HG03139 (cell line): Measurements from ENCODE around the gene RUNDC1.
"Not testable (repeated sequence)": the region's sequence is repeated elsewhere in the genome, so short reads cannot be mapped to it uniquely, and the experiment has no call there.

ENCODE experiments used
- ATAC-seq: cut with Tn5 transposase; IDR thresholded peaks from one replicate; pipeline ENCODE4 v1.9.1; 2021; ENCODE audit not compliant: unreplicated experiment

RUNDC1 gene

GRCh38 chr17:42989726-42990652 is 9.6 kb downstream of the RUNDC1 start:
- ATAC-seq: no peak

DNA sequence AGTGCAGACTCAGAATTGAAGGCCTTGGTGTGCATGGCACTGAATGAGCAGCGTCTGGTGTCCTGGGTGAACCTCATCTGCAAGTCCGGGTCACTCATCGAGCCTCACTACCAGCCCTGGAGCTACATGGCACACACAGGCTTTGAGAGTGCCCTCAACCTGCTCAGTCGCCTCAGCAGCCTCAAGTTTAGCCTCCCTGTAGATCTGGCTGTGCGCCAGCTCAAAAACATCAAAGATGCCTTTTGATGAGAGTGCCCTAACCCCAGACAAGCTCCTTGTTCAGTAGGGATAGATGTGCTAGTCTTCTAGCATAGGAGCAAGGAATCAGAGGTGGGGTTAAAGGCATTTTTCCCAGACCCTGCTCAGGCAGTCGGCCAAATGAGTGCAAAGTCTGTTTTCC is 11.1 kb downstream of the RUNDC1 start:
- ATAC-seq: no peak

- no peak for ATAC-seq
Measured at GRCh38 chr17:42992872-42993271, 12.5 kb downstream of the RUNDC1 start.

DNA sequence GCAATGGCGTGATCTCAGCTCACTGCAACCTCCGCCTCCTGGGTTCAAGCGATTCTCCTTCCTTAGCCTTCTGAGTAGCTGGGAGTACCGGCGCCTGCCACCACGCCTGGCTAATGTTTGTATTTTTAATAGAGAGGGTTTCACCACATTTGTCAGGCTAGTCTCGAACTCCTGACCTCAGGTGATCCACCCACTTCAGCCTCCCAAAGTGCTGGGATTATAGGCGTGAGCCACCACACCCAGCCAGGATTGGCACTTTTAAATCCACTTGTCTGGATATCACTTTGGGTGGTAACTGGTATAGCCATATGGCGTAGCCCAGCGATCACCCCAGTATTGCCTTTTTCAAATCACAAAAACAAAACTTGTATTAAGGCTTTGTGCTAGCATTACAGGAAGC is 13.5 kb downstream of the RUNDC1 start:
- not testable (repeated sequence) for ATAC-seq

- ATAC-seq: no peak
Measured at GRCh38 chr17:42997390-42997983, 17.1 kb downstream of the RUNDC1 start.

GRCh38 chr17:42997984-42998938 is 17.9 kb downstream of the RUNDC1 start, which contains the start of gene RPL27:
Gene RPL27, plus strand, starts transcription at chr17:42998419. Its CDS starts 332 bp downstream, at chr17:42998751.
- ATAC-seq: peak; percentile 89

- ATAC-seq: no peak
Measured at GRCh38 chr17:42999003-42999525, 18.7 kb downstream of the RUNDC1 start.

DNA sequence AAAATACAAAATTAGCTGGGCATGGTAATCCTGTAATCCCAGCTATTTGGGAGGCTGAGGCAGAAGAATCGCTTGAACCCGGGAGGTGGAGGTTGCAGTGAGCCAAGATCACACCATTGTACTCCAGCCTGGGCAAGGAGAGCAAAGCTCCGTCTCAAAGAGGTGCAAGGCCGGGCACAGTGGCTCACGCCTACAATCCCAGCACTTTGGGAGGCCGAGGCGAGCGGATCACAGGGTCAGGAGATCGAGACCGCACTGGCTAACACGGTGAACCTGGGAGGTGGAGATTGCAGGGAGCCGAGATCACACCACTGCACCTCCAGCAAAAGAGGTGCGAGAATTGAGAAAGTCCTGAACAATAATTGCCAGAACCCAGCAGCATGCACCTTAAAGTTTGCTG is 20.5 kb downstream of the RUNDC1 start:
- ATAC-seq: not testable (repeated sequence)

GRCh38 chr17:43003542-43004172 is 23.3 kb downstream of the RUNDC1 start:
- ATAC-seq: no peak

DNA sequence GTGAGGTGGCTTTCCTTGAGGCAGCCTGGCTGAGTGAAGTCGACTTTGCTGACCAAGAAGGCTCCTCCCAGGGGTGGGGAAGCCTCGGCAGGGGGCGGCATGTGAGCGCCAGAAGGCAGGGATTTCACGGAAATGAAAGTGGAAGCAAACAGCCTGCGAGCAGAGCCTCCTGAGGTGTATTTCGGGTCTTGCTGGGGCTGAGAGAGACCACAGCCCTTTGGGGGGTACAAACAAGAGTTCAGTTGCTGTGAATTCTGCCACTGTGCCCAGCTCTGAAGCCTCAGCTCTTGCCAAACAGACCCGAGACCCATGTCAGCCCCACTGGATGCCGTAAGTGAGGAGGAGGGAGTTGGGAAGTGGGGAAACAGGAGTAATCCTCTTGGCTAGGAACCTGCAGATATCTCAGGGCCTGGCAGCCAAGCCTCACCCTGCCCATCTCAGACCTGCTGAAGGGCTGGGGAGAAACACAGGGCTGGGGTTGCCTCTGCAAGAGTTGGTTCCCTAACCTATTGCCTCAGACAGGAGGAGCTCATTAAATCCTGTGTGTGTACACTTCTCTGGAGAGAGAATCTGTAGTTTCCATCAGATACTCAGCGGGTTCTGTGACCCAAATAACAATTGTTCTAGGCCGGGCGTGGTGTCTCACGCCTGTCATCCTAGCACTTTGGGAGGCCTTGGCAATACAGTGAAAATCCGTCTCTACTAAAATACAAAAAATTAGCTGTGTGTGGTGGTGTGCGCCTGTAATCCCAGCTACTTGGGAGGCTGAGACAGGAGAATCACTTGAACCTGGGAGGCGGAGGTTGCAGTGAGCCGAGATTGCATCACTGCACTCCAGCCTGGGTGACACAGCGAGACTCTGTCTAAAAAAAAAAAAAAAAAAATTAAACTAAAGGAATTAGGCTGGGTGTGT is 26.5 kb downstream of the RUNDC1 start, which contains the start of gene IFI35:
Gene IFI35, plus strand, starts transcription at position 146 of the 913 bp plus-strand sequence. Its CDS starts 164 bp downstream, at position 310.
- ATAC-seq: no peak

DNA sequence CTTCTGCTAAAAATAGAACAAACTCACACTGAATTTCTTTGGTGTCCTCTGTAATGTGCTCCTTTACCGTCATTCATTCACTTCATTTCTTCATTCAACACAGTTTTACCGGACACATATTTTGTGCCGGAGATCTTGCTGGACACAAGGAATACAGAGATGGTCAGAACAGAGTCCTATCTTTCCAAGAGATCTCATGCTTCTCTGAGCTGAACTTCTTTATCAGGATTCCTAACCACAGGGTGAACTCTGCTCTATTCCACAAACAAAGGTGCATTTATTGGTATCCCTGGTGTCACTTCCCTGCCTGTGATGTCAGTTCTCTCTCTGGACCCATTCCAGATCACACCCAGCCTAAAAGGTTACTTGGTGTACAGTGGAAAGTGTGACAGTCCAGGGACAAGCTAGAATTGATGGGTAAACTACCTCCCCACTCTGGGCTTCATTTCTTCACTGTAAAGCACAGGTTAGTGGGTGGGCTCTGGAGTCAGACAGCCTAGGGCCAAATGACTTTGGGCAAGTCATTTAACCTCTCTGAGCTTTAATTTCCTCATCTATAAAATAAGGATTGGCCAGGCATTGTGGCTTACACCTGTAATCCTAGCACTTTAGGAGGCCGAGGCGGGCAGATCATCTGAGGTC is 30.4 kb downstream of the RUNDC1 start:
- no peak for ATAC-seq

- no peak for ATAC-seq
Measured at GRCh38 chr17:43011728-43012472, 31.5 kb downstream of the RUNDC1 start.

GRCh38 chr17:43013296-43013695 is 32.9 kb downstream of the RUNDC1 start:
- no peak for ATAC-seq

- ATAC-seq: no peak
Measured at GRCh38 chr17:43014020-43014648, 33.8 kb downstream of the RUNDC1 start.

DNA sequence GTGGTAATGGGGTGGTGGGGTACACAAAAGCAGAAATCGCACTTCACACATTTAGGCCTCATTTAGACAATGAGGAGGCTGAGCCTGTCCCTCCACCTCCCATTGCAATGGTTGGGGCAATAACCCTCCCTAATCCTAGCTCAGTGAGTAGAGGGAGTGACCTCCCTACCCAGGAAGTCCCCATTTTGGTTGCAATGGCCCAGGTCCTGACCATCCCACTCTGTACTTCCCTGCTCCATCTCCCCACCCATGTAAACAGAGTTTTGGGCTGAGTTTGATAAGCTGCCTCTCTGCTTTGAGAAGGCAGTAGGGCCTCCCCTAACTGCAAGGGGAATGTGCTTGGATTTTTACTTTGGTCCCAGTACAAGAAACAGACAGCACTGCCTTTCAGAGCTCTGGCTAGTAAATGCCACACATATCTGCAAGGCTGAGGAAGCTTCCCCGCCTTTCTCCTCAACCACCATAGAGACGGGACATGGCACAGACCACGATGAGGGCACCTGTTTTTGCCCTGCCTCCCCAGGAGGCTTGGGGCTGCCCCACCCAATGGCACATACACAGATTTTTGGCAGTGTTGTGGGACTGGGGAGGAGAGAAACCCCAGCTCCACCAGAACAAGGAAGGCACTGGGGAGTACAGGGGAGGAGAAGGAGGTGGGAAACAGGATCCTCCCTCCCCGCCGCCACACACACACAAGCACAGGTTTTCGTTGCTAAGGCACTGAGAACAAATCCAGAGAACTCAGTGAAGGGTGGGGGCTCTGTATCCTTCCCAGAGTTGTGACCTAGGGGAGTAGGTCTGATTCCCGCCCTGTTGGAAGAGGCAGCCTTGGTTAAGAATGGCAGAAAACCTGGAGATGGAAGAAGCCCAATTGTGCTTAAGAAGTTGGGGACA is 34.5 kb downstream of the RUNDC1 start:
- no peak for ATAC-seq

- no peak for ATAC-seq
Measured at GRCh38 chr17:43015579-43015978, 35.2 kb downstream of the RUNDC1 start.

DNA sequence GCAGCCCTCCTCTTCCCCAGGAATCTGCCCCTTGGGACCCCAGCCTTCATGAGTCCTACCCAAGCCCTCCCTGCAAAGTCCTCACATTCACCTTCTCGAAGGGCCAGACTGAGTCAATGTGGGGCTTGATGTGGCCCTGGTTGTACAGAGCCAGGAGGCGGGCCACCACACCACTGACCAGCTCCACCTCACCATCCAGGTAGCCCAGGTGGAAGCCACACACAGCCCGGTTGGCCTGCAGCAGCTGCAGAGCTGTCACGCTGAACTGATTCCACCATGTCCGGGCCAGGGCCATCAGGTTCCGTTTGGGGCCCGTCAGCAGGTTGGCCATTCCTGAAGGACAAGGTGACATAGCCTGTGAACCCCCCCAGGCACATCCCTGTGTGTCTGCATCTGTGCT is 35.9 kb downstream of the RUNDC1 start:
- no peak for ATAC-seq
